A549 (cell line): Measurements from ENCODE around the gene GRM7.

Experiments
- EHF ChIP-seq: fragments of 250-450 bp; sonication (Bioruptor Pico); IDR thresholded peaks from 2 replicates; pipeline ENCODE4 v1.5.0; 2020; ENCODE audit warnings: mild to moderate bottlenecking
- EP300 ChIP-seq, 2 experiments: fragments of >200 bp; sonication (Bioruptor Twin); formaldehyde crosslinking; IDR thresholded peaks; 2 replicates in 1 of 2; 3 replicates in 1 of 2; pipeline ENCODE4 v1.6.1; 2016 to 2017
- MAFK ChIP-seq: fragments of 450-650 bp; IDR thresholded peaks from 2 replicates; pipeline ENCODE4 v1.6.1; 2014; ENCODE audit not compliant: partially characterized antibody
- MAZ ChIP-seq: fragments of 150-350 bp; IDR thresholded peaks from 2 replicates; pipeline ENCODE4 v1.6.1; 2014; ENCODE audit warnings: antibody characterized with exemption, low read depth, low read length, borderline replicate concordance
- MYC ChIP-seq: IDR thresholded peaks from 2 replicates; pipeline ENCODE4 v1.6.1; 2012; ENCODE audit warnings: mild to moderate bottlenecking, inconsistent platforms, low read length, improper control_type of control experiment, borderline replicate concordance
- POLR2A ChIP-seq: IDR thresholded peaks from 2 replicates; pipeline ENCODE4 v1.6.1; 2012; ENCODE audit warnings: mild to moderate bottlenecking, low read length
- RFX5 ChIP-seq: fragments of 450-650 bp; IDR thresholded peaks from 2 replicates; pipeline ENCODE4 v1.7.1; 2014; ENCODE audit warnings: antibody characterized with exemption, mild to moderate bottlenecking, moderate library complexity
- TF ChIP-seq, protein P1 (sequence below): fragments of >200 bp; sonication (Bioruptor Twin); formaldehyde crosslinking; IDR thresholded peaks from 3 replicates; pipeline ENCODE4 v1.5.1; 2016
- TF ChIP-seq, protein P2 (sequence below): fragments of >200 bp; sonication (Bioruptor Twin); formaldehyde crosslinking; IDR thresholded peaks from 2 replicates; pipeline ENCODE4 v1.6.1; 2016
- TF ChIP-seq, protein P3 (sequence below): fragments of 200-600 bp; sonication (generic); IDR thresholded peaks from 2 replicates; pipeline ENCODE4 v1.6.1; 2016; ENCODE audit warnings: antibody characterized with exemption, mild to moderate bottlenecking, moderate library complexity

DNA sequence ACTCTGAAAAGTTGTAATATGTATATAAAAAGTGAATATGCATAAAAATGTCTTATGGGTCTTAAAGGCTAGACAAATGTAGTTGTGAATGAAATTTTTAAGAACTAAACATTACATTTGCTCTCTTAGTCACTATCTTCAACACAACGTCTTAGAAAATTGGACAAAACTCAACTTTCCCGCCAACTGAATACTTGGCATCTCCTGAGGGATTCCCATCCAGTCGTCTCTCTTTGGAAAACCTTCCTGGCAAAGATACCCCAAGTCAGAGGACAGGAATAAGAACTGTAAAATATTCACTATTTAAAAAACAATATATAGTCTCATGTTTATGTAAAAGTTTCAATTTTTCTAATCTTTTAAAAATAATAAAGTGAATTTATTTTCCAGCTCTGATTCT lies 354.8 kb downstream of the GRM7 start:
- no peak for TF ChIP-seq POLR2A
- TF ChIP-seq, protein P1, sequence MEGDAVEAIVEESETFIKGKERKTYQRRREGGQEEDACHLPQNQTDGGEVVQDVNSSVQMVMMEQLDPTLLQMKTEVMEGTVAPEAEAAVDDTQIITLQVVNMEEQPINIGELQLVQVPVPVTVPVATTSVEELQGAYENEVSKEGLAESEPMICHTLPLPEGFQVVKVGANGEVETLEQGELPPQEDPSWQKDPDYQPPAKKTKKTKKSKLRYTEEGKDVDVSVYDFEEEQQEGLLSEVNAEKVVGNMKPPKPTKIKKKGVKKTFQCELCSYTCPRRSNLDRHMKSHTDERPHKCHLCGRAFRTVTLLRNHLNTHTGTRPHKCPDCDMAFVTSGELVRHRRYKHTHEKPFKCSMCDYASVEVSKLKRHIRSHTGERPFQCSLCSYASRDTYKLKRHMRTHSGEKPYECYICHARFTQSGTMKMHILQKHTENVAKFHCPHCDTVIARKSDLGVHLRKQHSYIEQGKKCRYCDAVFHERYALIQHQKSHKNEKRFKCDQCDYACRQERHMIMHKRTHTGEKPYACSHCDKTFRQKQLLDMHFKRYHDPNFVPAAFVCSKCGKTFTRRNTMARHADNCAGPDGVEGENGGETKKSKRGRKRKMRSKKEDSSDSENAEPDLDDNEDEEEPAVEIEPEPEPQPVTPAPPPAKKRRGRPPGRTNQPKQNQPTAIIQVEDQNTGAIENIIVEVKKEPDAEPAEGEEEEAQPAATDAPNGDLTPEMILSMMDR, result no peak
- no peak for TF ChIP-seq RFX5
- TF ChIP-seq MYC, result no peak
- no peak for TF ChIP-seq EHF (CRISPR knock-in tag)
- TF ChIP-seq MAZ, result no peak
- TF ChIP-seq, protein P2, sequence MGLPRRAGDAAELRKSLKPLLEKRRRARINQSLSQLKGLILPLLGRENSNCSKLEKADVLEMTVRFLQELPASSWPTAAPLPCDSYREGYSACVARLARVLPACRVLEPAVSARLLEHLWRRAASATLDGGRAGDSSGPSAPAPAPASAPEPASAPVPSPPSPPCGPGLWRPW, result no peak
- TF ChIP-seq, protein P3, sequence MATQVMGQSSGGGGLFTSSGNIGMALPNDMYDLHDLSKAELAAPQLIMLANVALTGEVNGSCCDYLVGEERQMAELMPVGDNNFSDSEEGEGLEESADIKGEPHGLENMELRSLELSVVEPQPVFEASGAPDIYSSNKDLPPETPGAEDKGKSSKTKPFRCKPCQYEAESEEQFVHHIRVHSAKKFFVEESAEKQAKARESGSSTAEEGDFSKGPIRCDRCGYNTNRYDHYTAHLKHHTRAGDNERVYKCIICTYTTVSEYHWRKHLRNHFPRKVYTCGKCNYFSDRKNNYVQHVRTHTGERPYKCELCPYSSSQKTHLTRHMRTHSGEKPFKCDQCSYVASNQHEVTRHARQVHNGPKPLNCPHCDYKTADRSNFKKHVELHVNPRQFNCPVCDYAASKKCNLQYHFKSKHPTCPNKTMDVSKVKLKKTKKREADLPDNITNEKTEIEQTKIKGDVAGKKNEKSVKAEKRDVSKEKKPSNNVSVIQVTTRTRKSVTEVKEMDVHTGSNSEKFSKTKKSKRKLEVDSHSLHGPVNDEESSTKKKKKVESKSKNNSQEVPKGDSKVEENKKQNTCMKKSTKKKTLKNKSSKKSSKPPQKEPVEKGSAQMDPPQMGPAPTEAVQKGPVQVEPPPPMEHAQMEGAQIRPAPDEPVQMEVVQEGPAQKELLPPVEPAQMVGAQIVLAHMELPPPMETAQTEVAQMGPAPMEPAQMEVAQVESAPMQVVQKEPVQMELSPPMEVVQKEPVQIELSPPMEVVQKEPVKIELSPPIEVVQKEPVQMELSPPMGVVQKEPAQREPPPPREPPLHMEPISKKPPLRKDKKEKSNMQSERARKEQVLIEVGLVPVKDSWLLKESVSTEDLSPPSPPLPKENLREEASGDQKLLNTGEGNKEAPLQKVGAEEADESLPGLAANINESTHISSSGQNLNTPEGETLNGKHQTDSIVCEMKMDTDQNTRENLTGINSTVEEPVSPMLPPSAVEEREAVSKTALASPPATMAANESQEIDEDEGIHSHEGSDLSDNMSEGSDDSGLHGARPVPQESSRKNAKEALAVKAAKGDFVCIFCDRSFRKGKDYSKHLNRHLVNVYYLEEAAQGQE, result no peak
- TF ChIP-seq MAFK, result no peak
- no peak for TF ChIP-seq EP300 (IDR thresholded peaks at IDR 0.05)
